ENCODE results near the gene NCK2.

NCK2 gene

GRCh38 chr2:105708697-105709096 lies 36.0 kb upstream of the NCK2 start:
- DNase-seq = no peak

GRCh38 chr2:105711394-105711793 lies 33.3 kb upstream of the NCK2 start:
- H3K14ac ChIP-seq (ENCODE audit: low read length in 2 of 2) = no peak overlapping the region
- H2BK5ac ChIP-seq (ENCODE audit: low read depth, low read length, poor library complexity, severe bottlenecking) = no peak overlapping the region
- H2BK12ac ChIP-seq (ENCODE audit: low read length in 2 of 2) = no peak overlapping the region
- H3K27ac ChIP-seq (ENCODE audit: low read length, poor library complexity, severe bottlenecking) = no peak overlapping the region
- no peak for DNase-seq
- no peak overlapping the region for H2BK15ac ChIP-seq (ENCODE audit: low read depth, poor library complexity, severe bottlenecking)
- H3K4me2 ChIP-seq (ENCODE audit: low read length, poor library complexity, severe bottlenecking) = no peak overlapping the region
- H3K4ac ChIP-seq (ENCODE audit: low read depth in 1 of 2, low read length in 2 of 2) = no peak overlapping the region
- H3K23ac ChIP-seq (ENCODE audit: low read length in 2 of 2) = no peak overlapping the region
- no peak overlapping the region for H4K8ac ChIP-seq (ENCODE audit: low read length)
- no peak overlapping the region for H4K91ac ChIP-seq (ENCODE audit: low read length)
- no peaks in the 10 kb centered on the region for H3K9me3 ChIP-seq (ENCODE audit: control insufficient read depth, low read length)
- no peak overlapping the region for H2AK5ac ChIP-seq (ENCODE audit: low read length, severe bottlenecking)
- H2AFZ ChIP-seq (ENCODE audit: low read depth, low read length) = no peak overlapping the region
- H3K18ac ChIP-seq (ENCODE audit: low read depth in 1 of 2, low read length in 2 of 2) = no peak overlapping the region
- H3K4me1 ChIP-seq (ENCODE audit: control insufficient read depth, insufficient read depth, low read depth, low read length) = no peaks in the 10 kb centered on the region
- H3K9ac ChIP-seq (ENCODE audit: low read length) = no peak overlapping the region
- H2BK120ac ChIP-seq (ENCODE audit: low read depth, low read length) = no peak overlapping the region
- H3K36me3 ChIP-seq (ENCODE audit: control insufficient read depth in 1 of 2, insufficient read depth in 2 of 2, low read depth in 1 of 2, low read length in 2 of 2) = no peaks in the 10 kb centered on the region
- H3K4me3 ChIP-seq (ENCODE audit: insufficient read depth in 1 of 2, low read depth in 1 of 2, low read length in 2 of 2) = no peak overlapping the region
- no peaks in the 10 kb centered on the region for H3K79me1 ChIP-seq (replicated peaks; ENCODE audit: low read length, poor library complexity, severe bottlenecking)
- H3K27me3 ChIP-seq (ENCODE audit: control insufficient read depth in 1 of 2, insufficient read depth in 1 of 2, low read length in 2 of 2) = peaks cover 10 to 16% of the 10 kb centered on the region in 2 experiments

More at GRCh38 chr2:105708697-105709096, 36.0 kb upstream of the NCK2 start:
- Histone ChIP-seq H2BK5ac (ENCODE audit: low read depth, low read length, poor library complexity, severe bottlenecking) (no peak overlapping the region), H3K36me3 (ENCODE audit: control insufficient read depth in 1 of 2, insufficient read depth in 2 of 2, low read depth in 1 of 2, low read length in 2 of 2) (no peaks in the 10 kb centered on the region), H2AFZ (ENCODE audit: low read depth, low read length) (no peak overlapping the region), H3K79me1 (replicated peaks; ENCODE audit: low read length, poor library complexity, severe bottlenecking) (no peaks in the 10 kb centered on the region), H3K27me3 (ENCODE audit: control insufficient read depth in 1 of 2, insufficient read depth in 1 of 2, low read length in 2 of 2) (peaks cover 9 to 10% of the 10 kb centered on the region in 2 experiments), H4K91ac (ENCODE audit: low read length) (no peak overlapping the region), H2BK12ac (ENCODE audit: low read length in 2 of 2) (no peak overlapping the region), H2AK5ac (ENCODE audit: low read length, severe bottlenecking) (no peak overlapping the region), H2BK120ac (ENCODE audit: low read depth, low read length) (no peak overlapping the region), H3K27ac (ENCODE audit: low read length, poor library complexity, severe bottlenecking) (no peak overlapping the region), H2BK15ac (ENCODE audit: low read depth, poor library complexity, severe bottlenecking) (no peak overlapping the region), H3K23ac (ENCODE audit: low read length in 2 of 2) (no peak overlapping the region), H4K8ac (ENCODE audit: low read length) (no peak overlapping the region), H3K9me3 (ENCODE audit: control insufficient read depth, low read length) (peaks cover 6% of the 10 kb centered on the region), H3K18ac (ENCODE audit: low read depth in 1 of 2, low read length in 2 of 2) (no peak overlapping the region), H3K9ac (ENCODE audit: low read length) (no peak overlapping the region), H3K14ac (ENCODE audit: low read length in 2 of 2) (no peak overlapping the region), H3K4me1 (ENCODE audit: control insufficient read depth, insufficient read depth, low read depth, low read length) (no peaks in the 10 kb centered on the region), H3K4me2 (ENCODE audit: low read length, poor library complexity, severe bottlenecking) (no peak overlapping the region), H3K4me3 (ENCODE audit: insufficient read depth in 1 of 2, low read depth in 1 of 2, low read length in 2 of 2) (no peak overlapping the region), H3K4ac (ENCODE audit: low read depth in 1 of 2, low read length in 2 of 2) (no peak overlapping the region)

DNA sequence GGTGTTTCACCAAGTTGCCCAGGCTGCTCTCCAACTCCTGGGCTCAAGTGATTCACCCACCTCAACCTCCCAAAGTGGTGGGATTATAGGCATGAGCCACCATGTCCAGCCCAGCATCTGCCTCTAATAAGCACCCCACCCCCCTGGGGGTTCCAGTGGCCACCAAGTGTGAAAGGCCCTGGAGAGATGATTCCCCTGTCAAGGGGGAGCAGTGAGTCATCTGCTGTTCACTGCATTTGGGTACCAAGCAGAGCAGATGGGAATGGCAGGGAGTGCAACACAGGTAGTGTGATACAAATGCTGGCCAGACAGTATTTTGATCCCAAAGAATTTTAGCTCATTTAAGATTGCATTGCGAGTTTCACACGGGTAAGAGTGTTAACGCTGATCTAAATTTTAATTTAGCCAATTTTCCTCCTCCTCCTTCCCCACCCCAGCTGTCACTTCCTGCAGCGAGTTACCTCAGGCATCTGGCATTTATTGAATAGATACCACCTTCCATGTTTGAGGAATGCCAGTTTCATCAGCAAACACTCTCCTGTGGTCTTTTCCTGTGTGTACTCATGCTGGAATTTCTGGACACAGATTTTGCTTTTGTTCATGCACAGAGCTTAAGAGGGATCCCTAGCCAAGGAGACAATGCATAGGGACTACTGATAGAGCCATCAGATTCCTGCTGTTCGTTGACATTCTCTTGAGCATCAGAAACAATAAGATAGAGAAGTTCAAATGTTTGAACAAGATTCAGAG lies 32.4 kb upstream of the NCK2 start:
- no peak overlapping the region for H3K27ac ChIP-seq (ENCODE audit: low read length, poor library complexity, severe bottlenecking)
- DNase-seq = no peak
- no peak overlapping the region for H3K14ac ChIP-seq (ENCODE audit: low read length in 2 of 2)
- 89% methylated on average over 5 of the region's 5 CpGs for WGBS
- no peaks in the 10 kb centered on the region for H3K9me3 ChIP-seq (ENCODE audit: control insufficient read depth, low read length)
- H2BK5ac ChIP-seq (ENCODE audit: low read depth, low read length, poor library complexity, severe bottlenecking) = no peak overlapping the region
- no peaks in the 10 kb centered on the region for H3K79me1 ChIP-seq (replicated peaks; ENCODE audit: low read length, poor library complexity, severe bottlenecking)
- no peak overlapping the region for H2BK120ac ChIP-seq (ENCODE audit: low read depth, low read length)
- H3K4me3 ChIP-seq (ENCODE audit: insufficient read depth in 1 of 2, low read depth in 1 of 2, low read length in 2 of 2) = no peak overlapping the region
- no peak overlapping the region for H2AFZ ChIP-seq (ENCODE audit: low read depth, low read length)
- H3K4me2 ChIP-seq (ENCODE audit: low read length, poor library complexity, severe bottlenecking) = no peak overlapping the region
- H3K18ac ChIP-seq (ENCODE audit: low read depth in 1 of 2, low read length in 2 of 2) = no peak overlapping the region
- H3K4me1 ChIP-seq (ENCODE audit: control insufficient read depth, insufficient read depth, low read depth, low read length) = no peaks in the 10 kb centered on the region
- H3K4ac ChIP-seq (ENCODE audit: low read depth in 1 of 2, low read length in 2 of 2) = no peak overlapping the region
- no peak overlapping the region for H3K23ac ChIP-seq (ENCODE audit: low read length in 2 of 2)
- H3K27me3 ChIP-seq (ENCODE audit: control insufficient read depth in 1 of 2, insufficient read depth in 1 of 2, low read length in 2 of 2) = peaks cover 10 to 16% of the 10 kb centered on the region in 2 experiments
- H4K8ac ChIP-seq (ENCODE audit: low read length) = no peak overlapping the region
- H2BK15ac ChIP-seq (ENCODE audit: low read depth, poor library complexity, severe bottlenecking) = no peak overlapping the region
- H4K91ac ChIP-seq (ENCODE audit: low read length) = no peak overlapping the region
- H3K36me3 ChIP-seq (ENCODE audit: control insufficient read depth in 1 of 2, insufficient read depth in 2 of 2, low read depth in 1 of 2, low read length in 2 of 2) = no peaks in the 10 kb centered on the region
- H2BK12ac ChIP-seq (ENCODE audit: low read length in 2 of 2) = no peak overlapping the region
- H2AK5ac ChIP-seq (ENCODE audit: low read length, severe bottlenecking) = no peak overlapping the region
- no peak overlapping the region for H3K9ac ChIP-seq (ENCODE audit: low read length)

- Histone ChIP-seq H2BK5ac (ENCODE audit: low read depth, low read length, poor library complexity, severe bottlenecking) (no peak overlapping the region), H3K4me3 (ENCODE audit: insufficient read depth in 1 of 2, low read depth in 1 of 2, low read length in 2 of 2) (no peak overlapping the region), H2BK15ac (ENCODE audit: low read depth, poor library complexity, severe bottlenecking) (no peak overlapping the region), H3K14ac (ENCODE audit: low read length in 2 of 2) (no peak overlapping the region), H3K23ac (ENCODE audit: low read length in 2 of 2) (no peak overlapping the region), H3K4me2 (ENCODE audit: low read length, poor library complexity, severe bottlenecking) (no peak overlapping the region), H3K18ac (ENCODE audit: low read depth in 1 of 2, low read length in 2 of 2) (no peak overlapping the region), H3K4ac (ENCODE audit: low read depth in 1 of 2, low read length in 2 of 2) (no peak overlapping the region), H2AFZ (ENCODE audit: low read depth, low read length) (no peak overlapping the region), H3K27me3 (ENCODE audit: control insufficient read depth in 1 of 2, insufficient read depth in 1 of 2, low read length in 2 of 2) (peaks cover 10 to 16% of the 10 kb centered on the region in 2 experiments), H3K9ac (ENCODE audit: low read length) (no peak overlapping the region), H3K4me1 (ENCODE audit: control insufficient read depth, insufficient read depth, low read depth, low read length) (no peaks in the 10 kb centered on the region), H4K91ac (ENCODE audit: low read length) (no peak overlapping the region), H2AK5ac (ENCODE audit: low read length, severe bottlenecking) (no peak overlapping the region), H4K8ac (ENCODE audit: low read length) (no peak overlapping the region), H3K9me3 (ENCODE audit: control insufficient read depth, low read length) (no peaks in the 10 kb centered on the region), H3K79me1 (replicated peaks; ENCODE audit: low read length, poor library complexity, severe bottlenecking) (no peaks in the 10 kb centered on the region), H2BK12ac (ENCODE audit: low read length in 2 of 2) (no peak overlapping the region), H2BK120ac (ENCODE audit: low read depth, low read length) (no peak overlapping the region), H3K27ac (ENCODE audit: low read length, poor library complexity, severe bottlenecking) (no peak overlapping the region), H3K36me3 (ENCODE audit: control insufficient read depth in 1 of 2, insufficient read depth in 2 of 2, low read depth in 1 of 2, low read length in 2 of 2) (no peaks in the 10 kb centered on the region)
- DNase-seq = no peak
- 77% methylated on average over 6 of the region's 6 CpGs for WGBS
Measured at GRCh38 chr2:105712981-105713596, 31.6 kb upstream of the NCK2 start.

All from mesenchymal stem cell (in vitro differentiated cells and primary cell).